GM23338 (cell line): ENCODE measurements around the gene ZNFX1. TPM values are rescaled to one million over a fixed set of nuclear protein-coding genes. Genes with fewer than 3 reads are reported as not detected.

Experiments used
- ATAC-seq: fragments of 200-7000 bp; cut with Tn5 transposase; 3 replicates; pipeline ENCODE4 v1.9.1; 2020
- DNase-seq: peaks from one replicate; pipeline ENCODE4 v3.0.0-alpha.2; 2015; ENCODE audit warnings: low spot score
- H2AFZ ChIP-seq: fragments of 200-600 bp; sonication (generic); 2 replicates; pipeline ENCODE4 v1.8.0; 2016; ENCODE audit warnings: antibody characterized with exemption, mild to moderate bottlenecking, moderate library complexity
- H3F3A ChIP-seq: fragments of 200-600 bp; sonication (generic); replicated peaks from 2 replicates; pipeline ENCODE4 v1.8.0; 2017; ENCODE audit warnings: antibody characterized with exemption, mixed run types, low read depth
- H3K27ac ChIP-seq: fragments of 200-600 bp; sonication (generic); 2 replicates; pipeline ENCODE4 v1.6.1; 2016; ENCODE audit warnings: low read depth
- H3K27me3 ChIP-seq: fragments of 200-600 bp; sonication (generic); 2 replicates; pipeline ENCODE4 v1.8.0; 2016; ENCODE audit warnings: mild to moderate bottlenecking, mixed run types, moderate library complexity; ENCODE audit not compliant: insufficient read depth
- H3K36me3 ChIP-seq: fragments of 200-600 bp; sonication (generic); 2 replicates; pipeline ENCODE4 v1.8.0; 2016; ENCODE audit warnings: mild to moderate bottlenecking; ENCODE audit not compliant: insufficient read depth
- H3K4me1 ChIP-seq: fragments of 200-600 bp; sonication (generic); 2 replicates; pipeline ENCODE4 v1.8.0; 2016; ENCODE audit warnings: mild to moderate bottlenecking, moderate library complexity; ENCODE audit not compliant: insufficient read depth
- H3K4me2 ChIP-seq: fragments of 200-600 bp; sonication (generic); 2 replicates; pipeline ENCODE4 v1.7.1; 2017; ENCODE audit warnings: mixed run types
- H3K4me3 ChIP-seq: fragments of 200-600 bp; sonication (generic); 2 replicates; pipeline ENCODE4 v1.6.1; 2016; ENCODE audit warnings: mixed run types
- H3K79me2 ChIP-seq: fragments of 200-600 bp; sonication (generic); replicated peaks from 2 replicates; pipeline ENCODE4 v1.8.0; 2017; ENCODE audit warnings: mild to moderate bottlenecking; ENCODE audit not compliant: insufficient read depth
- H3K9me2 ChIP-seq: fragments of 200-600 bp; sonication (generic); 2 replicates; pipeline ENCODE4 v1.8.0; 2017; ENCODE audit not compliant: insufficient read depth
- H4K20me1 ChIP-seq: fragments of 200-600 bp; sonication (generic); replicated peaks from 2 replicates; pipeline ENCODE4 v1.8.0; 2017; ENCODE audit warnings: mild to moderate bottlenecking; ENCODE audit not compliant: insufficient read depth
- H3K27ac Mint-ChIP-seq: 2 replicates; pipeline ENCODE4 v1.8.0; 2020; ENCODE audit warnings: inconsistent platforms, mild to moderate bottlenecking, moderate library complexity, mixed read lengths
- H3K27me3 Mint-ChIP-seq: 3 replicates; pipeline ENCODE4 v1.8.0; 2022; ENCODE audit warnings: low read depth, mild to moderate bottlenecking, moderate library complexity, mixed read lengths, inconsistent platforms; ENCODE audit not compliant: insufficient read depth, poor library complexity
- H3K36me3 Mint-ChIP-seq: 3 replicates; pipeline ENCODE4 v1.8.0; 2021; ENCODE audit warnings: low read depth, mild to moderate bottlenecking, inconsistent platforms, moderate library complexity, mixed read lengths
- H3K4me1 Mint-ChIP-seq: 3 replicates; pipeline ENCODE4 v1.8.0; 2020; ENCODE audit warnings: mild to moderate bottlenecking, inconsistent platforms, mixed read lengths
- H3K4me3 Mint-ChIP-seq: 3 replicates; pipeline ENCODE4 v1.8.0; 2021; ENCODE audit warnings: moderate library complexity, mild to moderate bottlenecking, inconsistent platforms, mixed read lengths
- H3K9me3 Mint-ChIP-seq: 3 replicates; pipeline ENCODE4 v1.8.0; 2020; ENCODE audit warnings: moderate library complexity, mild to moderate bottlenecking, inconsistent platforms, mixed read lengths
- CREB1 ChIP-seq: fragments of 250-450 bp; sonication (Bioruptor Pico); IDR thresholded peaks from 2 replicates; pipeline ENCODE4 v1.5.0; 2020; ENCODE audit warnings: low read depth, mild to moderate bottlenecking, moderate library complexity
- CTCF ChIP-seq, 2 experiments: fragments of 200-600 bp in 1 of 2; sonication (generic) in 1 of 2; conservative IDR thresholded peaks; 2 replicates each; pipeline versions ENCODE4 v1.5.1 to v1.6.1; 2016 to 2017; ENCODE audit warnings: antibody characterized with exemption in 2 of 2, low read depth in 2 of 2, mild to moderate bottlenecking in 2 of 2, moderate library complexity in 1 of 2
- EZH2 ChIP-seq: fragments of 200-600 bp; sonication (generic); IDR thresholded peaks from one replicate; pipeline ENCODE4 v1.8.0; 2017; ENCODE audit warnings: antibody characterized with exemption, mild to moderate bottlenecking, low read depth; ENCODE audit not compliant: unreplicated experiment
- EZH2phosphoT487 ChIP-seq: fragments of 200-600 bp; sonication (generic); IDR thresholded peaks from one replicate; pipeline ENCODE4 v1.8.1; 2018; ENCODE audit warnings: antibody characterized with exemption; ENCODE audit not compliant: unreplicated experiment
- JUNB ChIP-seq: IDR thresholded peaks from one replicate; pipeline ENCODE4 v1.6.1; 2016; ENCODE audit warnings: antibody characterized with exemption; ENCODE audit not compliant: unreplicated experiment
- NANOG ChIP-seq: IDR thresholded peaks from 2 replicates; pipeline ENCODE4 v1.6.1; 2016; ENCODE audit warnings: antibody characterized with exemption, borderline replicate concordance
- POLR2AphosphoS5 ChIP-seq: IDR thresholded peaks from 2 replicates; pipeline ENCODE4 v1.6.1; 2016; ENCODE audit warnings: antibody characterized with exemption, low read depth
- STAT1 ChIP-seq: IDR thresholded peaks from one replicate; pipeline ENCODE4 v1.6.1; 2016; ENCODE audit warnings: antibody characterized with exemption; ENCODE audit not compliant: unreplicated experiment
- ZNF114 ChIP-seq: fragments of 250-450 bp; sonication (Bioruptor Pico); IDR thresholded peaks from 2 replicates; pipeline ENCODE4 v1.5.0; 2020; ENCODE audit warnings: mild to moderate bottlenecking, moderate library complexity
- ZNF331 ChIP-seq: fragments of 250-450 bp; sonication (Bioruptor Pico); IDR thresholded peaks from 2 replicates; pipeline ENCODE4 v1.5.0; 2020; ENCODE audit warnings: low read depth, mild to moderate bottlenecking, moderate library complexity
- polyA plus RNA-seq: library from polyadenylated mRNA; unstranded; fragments of >200 nt; fragmentation: Nextera tagmentation; extraction: Ambion mirVana; gene quantifications from 2 replicates; pipeline ENCODE4 v1.2.1, GENCODE V29; 2016
- total RNA-seq: library from RNA; depleted of rRNA; stranded (reverse); fragments of >200 nt; shearing (Covaris generic); gene quantifications from 2 replicates; pipeline ENCODE4 v1.2.3, GENCODE V29; 2014
- TF ChIP-seq, protein P1 (sequence below): IDR thresholded peaks from one replicate; pipeline ENCODE4 v1.6.1; 2018; ENCODE audit warnings: antibody characterized with exemption; ENCODE audit not compliant: unreplicated experiment

Gene ZNFX1
- total and polyA plus RNA-seq, 2 experiments from 2014 or later, result 6.1 to 12.1 TPM

DNA sequence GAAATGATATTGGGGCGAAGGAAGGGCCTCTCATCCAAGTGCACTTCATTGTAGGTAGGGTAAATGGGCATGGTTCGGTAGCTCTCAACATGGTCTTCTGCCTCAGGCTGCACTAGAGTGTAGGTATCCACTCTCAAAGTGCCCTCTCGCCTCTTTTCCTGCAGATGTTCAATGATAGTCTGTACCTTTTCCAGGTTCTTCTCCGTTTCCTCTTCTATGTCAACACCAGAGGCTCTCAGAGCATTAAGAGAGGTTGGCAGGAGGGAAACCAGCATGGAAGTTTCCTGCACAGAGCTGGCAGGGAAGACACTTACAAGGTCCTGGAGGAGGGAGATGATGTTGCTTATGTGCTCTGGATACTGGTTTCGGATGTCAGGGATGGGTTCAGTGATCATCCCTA lies 7.1 kb downstream of the ZNFX1 start (continued):
- TF ChIP-seq EZH2, result no peak
- TF ChIP-seq, protein P1, sequence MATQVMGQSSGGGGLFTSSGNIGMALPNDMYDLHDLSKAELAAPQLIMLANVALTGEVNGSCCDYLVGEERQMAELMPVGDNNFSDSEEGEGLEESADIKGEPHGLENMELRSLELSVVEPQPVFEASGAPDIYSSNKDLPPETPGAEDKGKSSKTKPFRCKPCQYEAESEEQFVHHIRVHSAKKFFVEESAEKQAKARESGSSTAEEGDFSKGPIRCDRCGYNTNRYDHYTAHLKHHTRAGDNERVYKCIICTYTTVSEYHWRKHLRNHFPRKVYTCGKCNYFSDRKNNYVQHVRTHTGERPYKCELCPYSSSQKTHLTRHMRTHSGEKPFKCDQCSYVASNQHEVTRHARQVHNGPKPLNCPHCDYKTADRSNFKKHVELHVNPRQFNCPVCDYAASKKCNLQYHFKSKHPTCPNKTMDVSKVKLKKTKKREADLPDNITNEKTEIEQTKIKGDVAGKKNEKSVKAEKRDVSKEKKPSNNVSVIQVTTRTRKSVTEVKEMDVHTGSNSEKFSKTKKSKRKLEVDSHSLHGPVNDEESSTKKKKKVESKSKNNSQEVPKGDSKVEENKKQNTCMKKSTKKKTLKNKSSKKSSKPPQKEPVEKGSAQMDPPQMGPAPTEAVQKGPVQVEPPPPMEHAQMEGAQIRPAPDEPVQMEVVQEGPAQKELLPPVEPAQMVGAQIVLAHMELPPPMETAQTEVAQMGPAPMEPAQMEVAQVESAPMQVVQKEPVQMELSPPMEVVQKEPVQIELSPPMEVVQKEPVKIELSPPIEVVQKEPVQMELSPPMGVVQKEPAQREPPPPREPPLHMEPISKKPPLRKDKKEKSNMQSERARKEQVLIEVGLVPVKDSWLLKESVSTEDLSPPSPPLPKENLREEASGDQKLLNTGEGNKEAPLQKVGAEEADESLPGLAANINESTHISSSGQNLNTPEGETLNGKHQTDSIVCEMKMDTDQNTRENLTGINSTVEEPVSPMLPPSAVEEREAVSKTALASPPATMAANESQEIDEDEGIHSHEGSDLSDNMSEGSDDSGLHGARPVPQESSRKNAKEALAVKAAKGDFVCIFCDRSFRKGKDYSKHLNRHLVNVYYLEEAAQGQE, result no peak

DNA sequence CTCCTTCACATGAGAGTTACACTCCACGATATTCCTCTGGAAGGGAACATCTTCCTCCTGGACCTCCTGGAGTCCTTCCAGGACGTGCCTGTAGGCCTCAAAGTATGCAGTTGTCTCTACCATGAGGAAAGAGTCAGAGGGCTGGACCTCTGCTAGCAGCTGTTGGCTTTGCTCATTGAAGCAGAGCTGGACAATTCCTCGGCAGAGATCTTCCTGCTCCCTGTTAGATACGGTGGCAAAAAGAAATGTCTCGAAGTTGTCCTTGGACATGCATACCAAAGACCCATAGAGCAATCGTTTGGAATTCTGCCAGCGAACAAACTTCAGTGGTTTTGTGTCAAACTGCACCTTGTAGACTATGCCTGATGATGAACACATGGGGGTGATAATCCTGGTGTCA lies 7.7 kb downstream of the ZNFX1 start:
- Mint-ChIP-seq H3K36me3 (peaks cover 61% of the 10 kb centered on the region), H3K27me3 (peaks cover 3% of the 10 kb centered on the region), H3K4me3 (no peak overlapping the region), H3K27ac (no peak overlapping the region), H3K9me3 (peaks cover 3% of the 10 kb centered on the region; the same call in 1 of the 3 replicates), H3K4me1 (no peaks in the 10 kb centered on the region; the same call in 2 of the 3 replicates)
- H4K20me1 ChIP-seq, result peaks cover 34% of the 10 kb centered on the region
- no peak overlapping the region for H3K27ac ChIP-seq
- H3K4me2 ChIP-seq, result no peak overlapping the region
- no peak overlapping the region for H3K4me3 ChIP-seq
- H3K79me2 ChIP-seq, result peaks cover 71% of the 10 kb centered on the region
- ATAC-seq (no peak), DNase-seq (no peak)
- peaks cover 51% of the 10 kb centered on the region for H3K36me3 ChIP-seq
- H3K4me1 ChIP-seq, result no peaks in the 10 kb centered on the region; the same call in 1 of the 2 replicates
- H2AFZ ChIP-seq, result no peak overlapping the region
- no peaks in the 10 kb centered on the region for H3K9me2 ChIP-seq
- H3F3A ChIP-seq, result no peaks in the 10 kb centered on the region
- H3K27me3 ChIP-seq, result no peaks in the 10 kb centered on the region
- TF ChIP-seq EZH2phosphoT487 (no peak), CREB1 (no peak), ZNF331 (no peak), ZNF114 (CRISPR knock-in tag) (no peak), STAT1 (no peak), NANOG (no peak), CTCF (conservative IDR thresholded peaks at IDR 0.05; ENCODE audit: low read depth in 2 of 2) (no peak), POLR2AphosphoS5 (no peak), JUNB (no peak)
- TF ChIP-seq, protein P1, result no peak
